Stimulated activated CD4-positive, alpha-beta T cell treated with anti-CD3 and anti-CD28 coated beads, Interleukin-15, amount 100 ng/mL, for 48 hours (primary cell): Measurements from ENCODE around the gene C3orf20.
A peak's percentile ranks its signal among the peaks of the same experiment; 100 is the strongest.

Experiments
- DNase-seq, 2 donors: peaks; one replicate each; pipeline ENCODE4 v3.0.0-alpha.2; 2020; ENCODE audit warnings: low read depth in 2 of 2

Gene C3orf20

GRCh38 chr3:14774431-14774830 lies 99.5 kb downstream of the C3orf20 start:
- no peak for DNase-seq

- no peak for DNase-seq
Observed at GRCh38 chr3:14775011-14775410, 100.1 kb downstream of the C3orf20 start.

DNA sequence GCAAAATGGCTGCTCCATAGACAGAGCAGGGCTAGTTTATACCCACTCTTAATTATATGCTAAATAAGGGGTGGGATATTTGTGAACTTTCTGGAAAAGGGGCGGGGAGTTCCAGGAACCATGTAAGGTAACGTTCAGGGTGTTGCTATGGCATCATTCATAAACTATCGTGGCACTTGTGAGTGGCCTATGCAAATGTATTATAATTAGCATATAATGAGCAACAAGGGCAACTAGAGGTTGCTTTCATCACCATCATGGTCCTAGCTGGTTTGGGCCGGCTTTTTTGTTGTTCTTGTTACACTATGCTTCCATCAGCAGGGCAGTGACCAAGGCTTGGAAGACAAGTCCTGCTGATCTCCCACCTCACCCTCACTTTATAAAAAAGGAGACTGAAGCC lies 100.6 kb downstream of the C3orf20 start:
- no peak for DNase-seq

DNA sequence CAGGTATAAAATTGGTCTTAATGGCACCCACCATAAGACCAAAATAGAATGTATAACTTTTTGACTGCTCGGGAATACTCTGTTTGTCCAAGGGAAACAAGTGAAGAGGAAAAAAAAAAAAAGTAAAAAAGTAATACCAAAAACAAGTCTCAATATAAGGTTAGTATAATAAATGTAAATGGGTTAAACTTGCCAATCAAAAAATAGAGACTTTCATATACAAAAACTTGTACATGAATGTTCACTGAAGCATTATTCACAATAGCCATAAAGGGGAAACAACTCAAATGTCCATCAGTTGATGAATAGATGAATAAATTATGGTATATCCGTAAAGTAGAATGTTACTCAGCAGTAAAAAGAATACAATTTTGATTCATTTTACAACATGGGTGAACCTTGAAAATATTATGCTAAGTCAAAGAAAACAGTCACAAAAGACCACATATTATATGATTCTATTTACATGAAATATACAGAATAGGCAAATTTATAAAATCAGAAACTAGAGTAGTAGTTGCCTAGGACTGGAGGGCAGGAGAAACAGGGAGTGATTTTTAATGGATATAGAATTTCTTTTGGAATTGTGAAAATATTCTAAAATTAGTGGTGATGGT lies 104.2 kb downstream of the C3orf20 start:
- DNase-seq, result no peak

GRCh38 chr3:14780927-14781507 lies 106.1 kb downstream of the C3orf20 start:
- peak; percentile 19 to 21 for DNase-seq

GRCh38 chr3:14783480-14784086 lies 108.6 kb downstream of the C3orf20 start:
- DNase-seq, result no peak

GRCh38 chr3:14784087-14784681 lies 109.2 kb downstream of the C3orf20 start:
- DNase-seq, result no peak

DNA sequence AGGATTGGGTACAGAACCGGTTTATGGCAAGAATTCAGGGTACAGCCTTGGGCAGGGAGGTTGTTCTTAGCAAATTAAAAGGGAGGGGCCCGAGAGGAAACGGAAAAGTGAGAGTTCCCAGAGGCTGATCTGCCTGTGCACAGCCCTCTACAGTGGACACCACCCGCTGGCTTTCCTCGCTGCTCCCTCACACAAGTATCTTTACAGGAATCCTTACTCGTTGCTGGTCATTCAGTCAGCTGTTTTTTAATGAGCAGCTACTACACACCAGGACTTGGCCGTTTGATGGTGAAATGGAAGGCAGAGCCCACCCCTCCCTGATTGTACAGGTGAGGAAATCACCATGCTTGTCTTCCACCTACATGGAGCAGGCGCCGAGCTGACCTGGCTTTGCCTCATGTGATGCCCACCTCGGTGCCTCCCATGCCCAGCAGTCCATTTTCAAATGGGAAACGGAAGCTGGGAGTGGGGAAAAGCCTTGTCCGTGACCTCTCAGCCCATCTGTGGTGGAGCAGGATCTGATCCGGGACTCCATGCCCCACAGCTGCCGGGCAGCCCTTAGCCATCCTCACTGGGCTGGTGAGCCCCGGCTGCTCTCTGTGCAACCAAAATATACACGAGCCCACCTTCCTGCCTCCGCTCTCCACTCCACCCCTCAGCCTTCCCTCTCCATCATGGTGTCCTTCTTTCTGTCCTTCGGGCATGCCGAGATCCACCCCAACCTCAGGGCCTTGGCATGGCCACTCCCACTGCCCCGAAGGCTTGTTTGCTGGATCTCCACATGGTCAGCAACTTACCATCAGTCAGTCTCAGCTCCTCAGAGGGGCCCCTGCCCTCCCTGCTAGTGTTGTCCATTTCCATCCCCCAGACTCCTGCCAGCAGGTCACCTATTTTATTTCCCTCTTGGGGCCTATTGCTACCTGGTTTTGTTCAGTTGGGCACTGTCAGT lies 110.5 kb downstream of the C3orf20 start:
- DNase-seq, result no peak

GRCh38 chr3:14786369-14786768 lies 111.4 kb downstream of the C3orf20 start:
- no peak for DNase-seq

- no peak for DNase-seq
Observed at GRCh38 chr3:14787630-14788029, 112.7 kb downstream of the C3orf20 start.

GRCh38 chr3:14788644-14789043 lies 113.7 kb downstream of the C3orf20 start:
- DNase-seq, result no peak

- DNase-seq, result no peak
Observed at GRCh38 chr3:14789221-14789620, 114.3 kb downstream of the C3orf20 start.

GRCh38 chr3:14789640-14790285 lies 114.8 kb downstream of the C3orf20 start:
- DNase-seq, result no peak

DNA sequence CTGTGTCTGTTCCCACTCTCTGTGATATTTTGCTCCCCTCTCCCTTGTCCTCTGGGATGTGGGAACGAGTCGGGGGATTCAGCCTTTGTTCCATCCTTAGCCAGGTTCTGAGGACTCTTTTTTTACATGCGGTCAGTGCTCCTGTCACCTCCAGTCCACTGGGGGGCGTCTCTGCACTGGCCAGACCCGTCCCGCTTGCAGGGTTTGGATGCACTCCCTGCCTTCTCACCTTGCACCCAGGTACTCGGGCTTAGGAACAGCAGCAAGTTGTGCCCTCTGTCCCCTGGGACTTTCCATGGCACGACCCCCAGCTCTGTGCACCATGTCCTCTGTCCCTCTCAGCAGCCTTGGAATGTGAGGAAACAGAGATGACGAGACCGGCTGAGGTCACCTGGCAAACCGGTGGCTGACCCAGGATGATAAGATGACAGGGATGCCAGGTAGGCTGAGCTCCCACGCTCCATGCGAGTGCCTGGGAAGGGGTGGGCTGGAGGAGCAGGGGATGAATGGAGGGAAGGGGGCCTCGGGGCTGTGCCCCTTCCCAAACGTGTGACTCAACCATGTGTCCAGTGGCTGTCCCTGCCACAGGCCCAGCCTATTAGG lies 116.5 kb downstream of the C3orf20 start:
- DNase-seq, result peak; percentile 34 to 51

DNA sequence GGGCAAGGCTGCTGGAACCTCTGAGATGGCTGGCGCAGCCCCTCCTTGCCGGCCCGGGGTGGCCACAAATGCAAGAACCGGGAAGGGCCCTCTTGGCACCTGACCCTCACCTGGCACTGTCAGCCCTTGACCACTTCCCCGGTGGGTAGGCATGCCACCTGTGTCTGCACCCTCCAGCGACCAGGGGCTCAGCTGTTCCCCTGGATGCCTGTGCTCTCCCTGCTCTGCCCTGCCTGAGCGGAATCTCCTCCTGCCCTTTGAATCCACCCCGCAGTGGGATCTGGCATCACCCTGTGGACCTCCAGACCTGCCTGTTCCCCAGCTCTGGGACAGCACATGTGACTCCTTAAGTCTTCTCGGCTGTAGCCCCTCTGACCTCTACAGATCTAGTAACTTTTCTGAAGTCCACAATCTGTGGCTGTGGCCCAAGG lies 117.8 kb downstream of the C3orf20 start:
- no peak for DNase-seq

GRCh38 chr3:14793126-14793857 lies 118.4 kb downstream of the C3orf20 start:
- no peak for DNase-seq

DNA sequence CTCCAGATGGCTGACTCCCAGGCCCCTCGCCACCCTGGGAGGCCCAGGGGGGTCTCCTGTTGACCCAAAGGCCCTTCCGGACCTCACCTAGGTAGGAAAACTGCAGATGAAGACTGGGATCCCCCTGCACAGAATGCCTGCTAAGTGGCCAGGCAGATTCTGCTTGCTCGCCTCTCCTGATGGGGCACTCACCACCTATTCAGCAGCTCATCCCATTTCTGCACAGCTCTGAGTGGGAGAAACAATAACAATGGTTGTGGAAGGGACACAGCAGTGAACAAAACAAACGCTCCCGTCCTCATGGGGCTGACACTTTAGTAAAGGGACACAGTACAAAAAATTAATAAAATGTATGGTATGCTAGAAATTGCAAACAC lies 118.9 kb downstream of the C3orf20 start:
- DNase-seq, result no peak

DNA sequence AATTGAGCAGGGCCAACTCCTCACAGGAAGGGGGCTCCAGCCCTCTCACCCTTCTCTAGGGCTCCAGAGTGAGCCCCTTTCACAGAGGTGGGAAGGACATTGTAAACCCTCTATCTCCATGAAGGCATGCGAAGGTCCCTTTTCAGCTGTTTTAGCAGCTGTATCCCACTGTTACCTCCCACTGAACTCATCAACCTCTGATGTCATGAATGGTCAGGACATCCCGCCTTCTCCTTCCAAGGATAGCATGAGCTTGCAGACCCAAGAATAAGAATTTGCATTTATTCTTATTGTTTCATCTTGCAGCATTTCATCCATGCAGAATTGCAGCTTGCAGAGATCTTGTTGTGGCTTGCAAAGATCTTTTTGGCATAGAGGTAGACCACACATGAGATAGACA lies 119.5 kb downstream of the C3orf20 start:
- DNase-seq, result no peak

DNA sequence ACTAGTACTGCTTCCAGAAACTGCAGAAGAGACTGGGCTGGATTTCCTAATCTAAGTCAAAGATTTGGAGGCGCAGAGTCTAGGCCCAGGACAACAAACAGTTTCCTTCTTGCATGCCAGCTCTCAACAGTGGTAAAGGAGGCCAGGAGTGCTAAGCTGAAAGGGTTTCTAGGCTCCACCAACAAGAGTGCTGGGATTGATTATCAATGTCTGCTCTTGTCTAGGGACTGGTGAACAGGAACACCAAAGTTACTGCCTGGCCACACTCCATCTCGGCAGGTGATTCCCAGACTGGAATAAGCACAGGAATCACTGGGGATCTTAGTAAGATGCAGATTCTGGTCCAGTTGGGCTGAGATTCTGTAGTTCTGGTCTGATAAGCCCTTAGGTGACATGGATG lies 121.1 kb downstream of the C3orf20 start:
- no peak for DNase-seq

DNA sequence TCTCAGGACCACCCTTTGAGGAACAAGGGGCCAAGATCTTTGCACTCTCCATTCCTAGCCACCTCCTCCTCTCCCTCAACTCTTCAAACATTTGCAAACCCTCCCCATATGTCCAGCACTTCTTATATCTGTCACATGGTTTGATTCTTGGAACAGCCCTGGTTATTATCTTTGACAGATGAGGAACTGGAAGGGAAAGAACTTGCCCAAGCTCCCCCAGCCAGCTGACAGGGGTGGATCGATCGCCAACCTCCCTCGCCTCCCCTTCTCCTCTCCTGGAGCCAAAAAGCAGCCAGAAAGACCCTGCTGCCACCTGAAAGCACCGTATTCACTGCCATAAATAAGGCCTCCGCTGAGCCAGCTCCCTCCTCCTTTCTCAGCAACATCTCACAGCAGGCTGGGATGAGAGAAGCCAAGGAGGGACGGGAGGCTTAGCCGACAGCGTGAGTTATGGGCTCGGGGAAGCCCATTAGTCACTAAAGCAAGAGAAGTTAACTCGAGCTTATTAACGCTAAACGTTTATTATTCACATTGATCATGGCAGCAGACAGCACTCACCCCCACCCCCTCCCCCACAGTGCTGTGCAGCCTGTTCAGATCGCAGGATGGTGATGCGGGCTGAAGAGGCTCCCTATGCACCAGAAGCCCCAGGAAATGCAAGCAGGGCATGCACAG lies 121.6 kb downstream of the C3orf20 start:
- no peak for DNase-seq
